ENCODE results near the gene FBXL13. TPM values are rescaled to one million over a fixed set of nuclear protein-coding genes. Genes with fewer than 3 reads are reported as not detected.
"Not testable (repeated sequence)": the region's sequence is repeated elsewhere in the genome, so short reads cannot be mapped to it uniquely, and the experiment has no call there.

The FBXL13 gene
- total RNA-seq, 1 donor: 2.2 TPM

- no peak for DNase-seq (ENCODE audit: insufficient read length, low spot score, missing footprints)
These were observed 15.1 kb downstream of the FBXL13 start for GRCh38 chr7:103059471-103059870.

GRCh38 chr7:103058122-103058521 is 16.5 kb downstream of the FBXL13 start:
- no peaks in the 10 kb centered on the region for H3K9me3 ChIP-seq (ENCODE audit: low read depth, low read length)
- no peak for DNase-seq (ENCODE audit: insufficient read length, low spot score, missing footprints)
- H3K4me1 ChIP-seq (ENCODE audit: insufficient read depth, low read length): no peaks in the 10 kb centered on the region
- TF ChIP-seq, protein P1, sequence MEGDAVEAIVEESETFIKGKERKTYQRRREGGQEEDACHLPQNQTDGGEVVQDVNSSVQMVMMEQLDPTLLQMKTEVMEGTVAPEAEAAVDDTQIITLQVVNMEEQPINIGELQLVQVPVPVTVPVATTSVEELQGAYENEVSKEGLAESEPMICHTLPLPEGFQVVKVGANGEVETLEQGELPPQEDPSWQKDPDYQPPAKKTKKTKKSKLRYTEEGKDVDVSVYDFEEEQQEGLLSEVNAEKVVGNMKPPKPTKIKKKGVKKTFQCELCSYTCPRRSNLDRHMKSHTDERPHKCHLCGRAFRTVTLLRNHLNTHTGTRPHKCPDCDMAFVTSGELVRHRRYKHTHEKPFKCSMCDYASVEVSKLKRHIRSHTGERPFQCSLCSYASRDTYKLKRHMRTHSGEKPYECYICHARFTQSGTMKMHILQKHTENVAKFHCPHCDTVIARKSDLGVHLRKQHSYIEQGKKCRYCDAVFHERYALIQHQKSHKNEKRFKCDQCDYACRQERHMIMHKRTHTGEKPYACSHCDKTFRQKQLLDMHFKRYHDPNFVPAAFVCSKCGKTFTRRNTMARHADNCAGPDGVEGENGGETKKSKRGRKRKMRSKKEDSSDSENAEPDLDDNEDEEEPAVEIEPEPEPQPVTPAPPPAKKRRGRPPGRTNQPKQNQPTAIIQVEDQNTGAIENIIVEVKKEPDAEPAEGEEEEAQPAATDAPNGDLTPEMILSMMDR (IDR thresholded peaks at IDR 0.05; ENCODE audit: extremely low read depth, low read depth, low read length): no peak
- no peak overlapping the region for H3K27ac ChIP-seq (ENCODE audit: low read depth, low read length)
- H2AFZ ChIP-seq (ENCODE audit: low read length): no peak overlapping the region
- no peaks in the 10 kb centered on the region for H3K79me2 ChIP-seq (ENCODE audit: insufficient read depth, low read length)
- no peaks in the 10 kb centered on the region for H3K27me3 ChIP-seq (ENCODE audit: insufficient read depth, low read length)
- no peaks in the 10 kb centered on the region for H4K20me1 ChIP-seq (ENCODE audit: insufficient read depth, low read length)
- no peak overlapping the region for H3K4me3 ChIP-seq (ENCODE audit: insufficient read depth, low read length)
- no peak overlapping the region for H3K4me2 ChIP-seq (ENCODE audit: insufficient read depth, low read length)
- no peaks in the 10 kb centered on the region for H3K36me3 ChIP-seq (ENCODE audit: insufficient read depth, low read length)

More at GRCh38 chr7:103059471-103059870, 15.1 kb downstream of the FBXL13 start:
- TF ChIP-seq, protein P1 (IDR thresholded peaks at IDR 0.05; ENCODE audit: extremely low read depth, low read depth, low read length): no peak
- no peaks in the 10 kb centered on the region for H3K27me3 ChIP-seq (ENCODE audit: insufficient read depth, low read length)
- H2AFZ ChIP-seq (ENCODE audit: low read length): no peak overlapping the region
- no peaks in the 10 kb centered on the region for H3K4me1 ChIP-seq (ENCODE audit: insufficient read depth, low read length)
- H4K20me1 ChIP-seq (ENCODE audit: insufficient read depth, low read length): no peaks in the 10 kb centered on the region
- no peaks in the 10 kb centered on the region for H3K36me3 ChIP-seq (ENCODE audit: insufficient read depth, low read length)
- no peak overlapping the region for H3K4me2 ChIP-seq (ENCODE audit: insufficient read depth, low read length)
- no peaks in the 10 kb centered on the region for H3K79me2 ChIP-seq (ENCODE audit: insufficient read depth, low read length)
- no peaks in the 10 kb centered on the region for H3K9me3 ChIP-seq (ENCODE audit: low read depth, low read length)
- H3K4me3 ChIP-seq (ENCODE audit: insufficient read depth, low read length): no peak overlapping the region
- H3K27ac ChIP-seq (ENCODE audit: low read depth, low read length): no peak overlapping the region

- H3K4me1 ChIP-seq (ENCODE audit: insufficient read depth, low read length); H4K20me1 ChIP-seq (ENCODE audit: insufficient read depth, low read length); H3K27ac ChIP-seq (ENCODE audit: low read depth, low read length); H3K4me3 ChIP-seq (ENCODE audit: insufficient read depth, low read length); H3K4me2 ChIP-seq (ENCODE audit: insufficient read depth, low read length); H3K9me3 ChIP-seq (ENCODE audit: low read depth, low read length); H3K79me2 ChIP-seq (ENCODE audit: insufficient read depth, low read length); H3K36me3 ChIP-seq (ENCODE audit: insufficient read depth, low read length); DNase-seq (ENCODE audit: insufficient read length, low spot score, missing footprints); H2AFZ ChIP-seq (ENCODE audit: low read length); H3K27me3 ChIP-seq (ENCODE audit: insufficient read depth, low read length): not testable (repeated sequence)
These were observed 18.6 kb downstream of the FBXL13 start for GRCh38 chr7:103056006-103056405.

DNA sequence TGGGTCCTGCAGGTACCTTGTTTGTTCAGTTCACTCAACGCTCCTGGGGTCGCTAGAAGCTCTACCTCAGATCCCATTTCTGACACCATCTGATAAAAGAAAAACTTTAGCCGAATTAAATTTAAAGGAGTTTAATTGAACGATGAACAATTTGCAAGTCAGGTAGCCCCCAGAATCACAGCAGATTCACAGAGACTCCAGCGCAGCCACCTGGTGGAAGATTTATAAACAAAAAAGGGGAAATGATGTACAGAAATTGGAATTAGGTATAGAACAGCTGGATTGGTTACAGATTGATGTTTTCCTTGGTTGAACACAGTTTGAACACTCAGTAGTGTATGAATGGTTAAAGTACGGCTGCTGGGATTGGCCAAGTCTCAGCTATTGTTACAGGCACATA is 23.1 kb downstream of the FBXL13 start:
- H3K4me3 ChIP-seq (ENCODE audit: insufficient read depth, low read length): no peak overlapping the region
- H3K79me2 ChIP-seq (ENCODE audit: insufficient read depth, low read length): no peaks in the 10 kb centered on the region
- H3K36me3 ChIP-seq (ENCODE audit: insufficient read depth, low read length): no peaks in the 10 kb centered on the region
- H3K4me1 ChIP-seq (ENCODE audit: insufficient read depth, low read length): no peaks in the 10 kb centered on the region
- H2AFZ ChIP-seq (ENCODE audit: low read length): no peak overlapping the region
- H3K27me3 ChIP-seq (ENCODE audit: insufficient read depth, low read length): no peaks in the 10 kb centered on the region
- DNase-seq (ENCODE audit: insufficient read length, low spot score, missing footprints): no peak
- no peak overlapping the region for H3K4me2 ChIP-seq (ENCODE audit: insufficient read depth, low read length)
- H3K9me3 ChIP-seq (ENCODE audit: low read depth, low read length): peaks cover 3% of the 10 kb centered on the region
- no peaks in the 10 kb centered on the region for H4K20me1 ChIP-seq (ENCODE audit: insufficient read depth, low read length)
- H3K27ac ChIP-seq (ENCODE audit: low read depth, low read length): no peak overlapping the region
- TF ChIP-seq, protein P1 (IDR thresholded peaks at IDR 0.05; ENCODE audit: extremely low read depth, low read depth, low read length): no peak

Data from osteoblast (primary cell).